GM10248 (cell line): ENCODE results near the gene PCDH9.

Experiments
- CTCF ChIA-PET: fragments of 300-600 bp; sonication (Branson Sonifier 250); formaldehyde crosslinking; extraction: SDS; loops from one replicate; lab custom pipeline; 2021; ENCODE audit warnings: antibody characterized with exemption; lab: Yijun Ruan, JAX
- POLR2A ChIA-PET: fragments of 350-650 bp; sonication (Branson Sonifier 250); formaldehyde crosslinking; extraction: SDS; loops from one replicate; lab custom pipeline; 2020; ENCODE audit warnings: antibody characterized with exemption; lab: Yijun Ruan, JAX
- DNase-seq: peaks from one replicate; pipeline ENCODE4 v3.0.0; 2012; ENCODE audit errors: extremely low spot score
- TF ChIP-seq, protein P1 (sequence below): IDR thresholded peaks from 2 replicates; pipeline ENCODE4 v1.5.1; 2012; ENCODE audit warnings: mild to moderate bottlenecking, low read depth; ENCODE audit errors: extremely low read depth, missing control alignments, control extremely low read depth

PCDH9 gene

DNA sequence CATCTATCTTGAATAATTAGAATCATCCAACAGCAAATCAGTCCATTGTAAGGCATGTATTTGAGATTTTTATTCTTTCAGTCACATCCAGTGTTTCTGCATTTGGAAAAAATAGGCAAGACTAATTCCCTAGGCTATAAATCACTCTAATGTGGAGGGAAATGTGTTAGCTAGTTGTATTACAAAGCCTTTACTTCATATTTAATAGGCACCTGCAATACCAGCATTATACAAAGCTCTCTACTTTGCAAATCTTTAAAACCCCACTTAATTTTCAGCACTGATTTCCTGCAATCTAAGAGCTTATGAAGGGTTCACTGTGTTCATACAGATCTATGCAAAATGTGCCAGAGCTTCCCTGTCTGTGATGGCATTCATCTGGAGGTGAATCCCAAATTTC, 12.3 kb downstream of the PCDH9 start:
- TF ChIP-seq, protein P1, sequence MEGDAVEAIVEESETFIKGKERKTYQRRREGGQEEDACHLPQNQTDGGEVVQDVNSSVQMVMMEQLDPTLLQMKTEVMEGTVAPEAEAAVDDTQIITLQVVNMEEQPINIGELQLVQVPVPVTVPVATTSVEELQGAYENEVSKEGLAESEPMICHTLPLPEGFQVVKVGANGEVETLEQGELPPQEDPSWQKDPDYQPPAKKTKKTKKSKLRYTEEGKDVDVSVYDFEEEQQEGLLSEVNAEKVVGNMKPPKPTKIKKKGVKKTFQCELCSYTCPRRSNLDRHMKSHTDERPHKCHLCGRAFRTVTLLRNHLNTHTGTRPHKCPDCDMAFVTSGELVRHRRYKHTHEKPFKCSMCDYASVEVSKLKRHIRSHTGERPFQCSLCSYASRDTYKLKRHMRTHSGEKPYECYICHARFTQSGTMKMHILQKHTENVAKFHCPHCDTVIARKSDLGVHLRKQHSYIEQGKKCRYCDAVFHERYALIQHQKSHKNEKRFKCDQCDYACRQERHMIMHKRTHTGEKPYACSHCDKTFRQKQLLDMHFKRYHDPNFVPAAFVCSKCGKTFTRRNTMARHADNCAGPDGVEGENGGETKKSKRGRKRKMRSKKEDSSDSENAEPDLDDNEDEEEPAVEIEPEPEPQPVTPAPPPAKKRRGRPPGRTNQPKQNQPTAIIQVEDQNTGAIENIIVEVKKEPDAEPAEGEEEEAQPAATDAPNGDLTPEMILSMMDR, result no peak
- no peak for DNase-seq
- ChIA-PET CTCF (interaction anchor here (0.9 kb wide), 1 partner anchor 20 kb away, joined by 3 read pairs; no protein-coding TSS in a partner anchor), POLR2A (no interaction called here)

DNA sequence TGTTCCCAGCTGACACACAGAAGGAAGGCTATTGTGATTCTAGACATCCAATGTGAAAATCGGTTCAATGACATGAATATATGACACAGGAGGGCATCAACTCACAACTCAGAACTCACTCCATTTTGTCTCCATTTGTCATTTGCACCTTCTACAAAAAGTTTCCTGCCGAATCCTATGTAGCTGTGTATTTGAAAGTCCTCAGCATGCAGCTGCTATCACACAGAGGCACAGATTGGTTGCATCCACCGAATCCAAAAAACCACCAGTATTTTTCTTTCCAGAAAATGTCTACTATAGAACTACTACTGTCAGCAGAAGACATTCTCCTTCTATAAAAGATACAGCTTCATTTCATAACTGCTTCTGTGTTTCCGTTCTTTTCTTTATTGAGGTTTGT, 13.3 kb downstream of the PCDH9 start:
- ChIA-PET CTCF (no interaction called here), POLR2A (no interaction called here)

DNA sequence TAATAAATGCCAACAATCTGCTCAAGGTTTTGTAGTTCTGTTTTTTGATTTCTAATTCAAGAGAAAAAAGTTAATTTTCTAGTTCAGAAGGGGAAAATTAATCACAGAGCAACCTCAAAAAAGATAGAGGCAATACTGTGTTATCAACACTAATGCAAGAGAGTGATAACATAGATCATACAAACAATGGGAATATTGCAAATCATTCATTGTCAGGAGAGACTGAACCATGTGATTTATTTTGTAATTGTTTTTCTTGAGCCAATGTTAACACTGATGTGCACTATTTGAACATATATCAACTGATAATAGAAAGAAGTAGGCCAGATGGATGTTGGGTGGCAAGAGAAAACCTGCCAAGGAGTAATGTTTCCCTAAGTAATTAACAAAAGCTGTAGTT, 19.9 kb downstream of the PCDH9 start:
- DNase-seq, result no peak
- ChIA-PET CTCF (no interaction called here), POLR2A (no interaction called here)
- TF ChIP-seq, protein P1, result no peak

More for the DNA sequence above, 13.3 kb downstream of the PCDH9 start:
- DNase-seq, result no peak
- TF ChIP-seq, protein P1, result no peak

DNA sequence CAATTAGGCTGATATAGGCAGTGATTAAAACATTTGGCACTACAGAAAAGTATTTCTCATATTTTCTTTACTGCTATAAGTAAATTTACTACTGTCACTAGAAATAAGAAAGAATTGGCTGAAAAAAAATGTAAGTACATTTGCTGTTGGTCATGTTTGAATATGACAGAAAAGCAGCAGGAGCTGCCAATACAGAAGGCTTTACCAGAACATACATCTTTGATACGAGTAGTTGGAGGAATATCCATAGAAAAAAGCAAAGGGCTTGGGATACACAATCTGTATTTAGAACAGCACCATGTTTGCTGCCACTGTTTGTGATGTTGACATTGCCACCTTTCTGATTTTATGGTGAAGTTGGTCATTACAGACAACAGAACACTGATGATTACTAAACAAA, 21.6 kb downstream of the PCDH9 start:
- TF ChIP-seq, protein P1, result no peak
- CTCF ChIA-PET, result interaction anchor here (1.1 kb wide), 1 partner anchor 14 kb away, joined by 3 read pairs; no protein-coding TSS in a partner anchor
- POLR2A ChIA-PET, result no interaction called here
- no peak for DNase-seq

DNA sequence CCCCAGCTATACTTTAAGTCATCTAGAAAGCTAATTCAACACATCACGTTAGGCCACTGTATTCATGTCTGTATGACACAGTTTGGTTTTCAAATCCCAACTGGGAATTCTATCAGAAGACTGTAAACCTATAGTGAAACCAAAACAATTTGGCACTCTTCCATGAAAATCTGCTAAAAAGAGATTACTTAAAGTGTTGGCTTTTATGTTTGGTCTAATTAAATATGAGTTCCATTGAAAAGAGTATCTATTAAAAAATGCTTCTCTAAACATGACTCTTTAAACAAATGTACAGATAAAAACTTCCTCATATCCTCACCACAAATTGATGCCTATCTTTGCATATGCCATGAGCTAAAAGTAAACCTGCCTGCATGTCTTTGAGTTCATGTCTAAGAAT, 25.4 kb downstream of the PCDH9 start:
- POLR2A ChIA-PET, result no interaction called here
- TF ChIP-seq, protein P1, result no peak
- CTCF ChIA-PET, result interaction anchor here (1.3 to 1.6 kb wide), 2 partner anchors 18 to 24 kb away, joined by 3 to 4 read pairs; no protein-coding TSS in a partner anchor
- no peak for DNase-seq

DNA sequence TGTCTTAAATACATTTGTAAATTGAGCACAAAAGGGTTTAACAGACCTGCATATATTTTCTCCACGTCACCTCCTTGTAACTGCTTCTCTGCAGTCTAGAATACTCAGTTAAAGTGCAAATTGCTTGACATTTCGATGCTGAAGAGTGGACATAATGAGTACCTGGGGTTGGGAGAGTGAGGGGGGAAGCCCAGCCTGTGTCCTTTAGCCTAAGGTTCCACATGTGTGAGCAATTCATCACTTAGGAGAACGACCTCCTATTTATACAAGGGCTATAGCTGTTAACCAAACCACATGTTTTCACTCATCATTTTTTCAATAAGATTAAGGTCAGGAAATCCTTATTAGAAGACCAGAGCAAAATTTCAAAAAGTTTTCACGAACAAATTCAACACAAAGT, 29.5 kb downstream of the PCDH9 start:
- POLR2A ChIA-PET, result no interaction called here
- CTCF ChIA-PET, result interaction anchor here (1.2 kb wide), 1 partner anchor 9 kb away, joined by 3 read pairs; no protein-coding TSS in a partner anchor
- TF ChIP-seq, protein P1, result no peak
- DNase-seq, result no peak

DNA sequence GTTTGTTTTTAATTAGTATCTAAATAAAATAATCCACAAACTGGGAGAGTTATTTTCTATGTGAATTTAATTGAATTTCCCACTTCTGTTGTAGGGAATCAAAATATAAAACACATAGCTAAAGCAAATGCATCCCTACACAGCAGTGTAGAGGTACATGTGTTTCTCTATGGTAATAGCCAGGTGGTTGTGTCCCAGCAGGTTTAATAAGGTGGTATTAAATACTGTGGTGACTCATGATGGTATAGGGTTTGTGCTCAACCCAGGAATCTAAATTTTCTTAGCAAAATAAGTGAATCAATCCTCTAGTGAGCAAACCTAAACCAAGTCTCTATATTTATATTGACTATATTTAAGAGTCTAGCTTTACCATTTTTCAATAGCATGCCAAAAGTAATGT, 30.0 kb downstream of the PCDH9 start:
- TF ChIP-seq, protein P1, result no peak
- ChIA-PET CTCF (interaction anchor here (1.2 kb wide), 1 partner anchor 9 kb away, joined by 3 read pairs; no protein-coding TSS in a partner anchor), POLR2A (no interaction called here)
- no peak for DNase-seq
